HG03460 (cell line): ENCODE measurements around the gene CCNB2.

Experiments
- ATAC-seq: cut with Tn5 transposase; IDR thresholded peaks from one replicate; pipeline ENCODE4 v1.9.1; 2021; ENCODE audit not compliant: unreplicated experiment

CCNB2 gene

DNA sequence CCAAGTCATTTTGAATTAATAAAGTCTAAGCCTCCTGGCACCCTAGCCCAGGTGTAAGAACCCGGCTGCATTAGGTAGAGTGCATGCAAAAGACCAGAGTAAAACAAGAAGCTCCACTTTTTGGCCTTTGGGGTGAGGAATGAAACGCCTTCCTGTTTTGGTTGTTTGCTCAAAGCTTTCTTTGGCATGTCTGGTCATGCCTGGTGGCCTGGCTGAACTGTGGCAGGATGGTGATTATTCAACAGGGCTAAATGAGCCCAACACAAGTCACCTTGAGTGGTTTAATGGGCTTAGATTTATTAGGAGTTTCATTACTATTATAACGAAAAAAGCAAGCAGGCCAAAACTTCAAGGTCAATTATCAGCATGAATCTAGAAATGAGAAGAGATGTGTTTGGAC, 60.8 kb downstream of the CCNB2 start:
- no peak for ATAC-seq

DNA sequence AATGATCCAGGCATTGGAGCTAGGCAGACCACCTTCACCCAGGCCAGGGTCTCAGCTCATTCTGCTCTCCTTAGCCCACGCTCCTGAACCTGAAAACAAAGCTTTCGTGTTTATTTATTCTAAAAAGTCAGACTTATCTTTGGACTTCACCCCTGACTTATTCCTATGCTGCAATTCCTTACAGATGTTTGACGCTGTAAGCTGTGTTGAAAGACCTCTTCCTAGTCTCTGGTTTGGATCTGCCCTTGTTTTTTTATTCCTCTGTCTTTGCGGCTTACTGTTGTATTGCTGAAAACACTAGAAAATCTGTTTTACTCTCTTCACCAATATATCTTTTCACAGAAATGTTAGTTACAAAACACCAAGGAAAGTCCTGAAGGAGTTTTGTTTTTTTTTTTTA, 61.2 kb downstream of the CCNB2 start:
- no peak for ATAC-seq

DNA sequence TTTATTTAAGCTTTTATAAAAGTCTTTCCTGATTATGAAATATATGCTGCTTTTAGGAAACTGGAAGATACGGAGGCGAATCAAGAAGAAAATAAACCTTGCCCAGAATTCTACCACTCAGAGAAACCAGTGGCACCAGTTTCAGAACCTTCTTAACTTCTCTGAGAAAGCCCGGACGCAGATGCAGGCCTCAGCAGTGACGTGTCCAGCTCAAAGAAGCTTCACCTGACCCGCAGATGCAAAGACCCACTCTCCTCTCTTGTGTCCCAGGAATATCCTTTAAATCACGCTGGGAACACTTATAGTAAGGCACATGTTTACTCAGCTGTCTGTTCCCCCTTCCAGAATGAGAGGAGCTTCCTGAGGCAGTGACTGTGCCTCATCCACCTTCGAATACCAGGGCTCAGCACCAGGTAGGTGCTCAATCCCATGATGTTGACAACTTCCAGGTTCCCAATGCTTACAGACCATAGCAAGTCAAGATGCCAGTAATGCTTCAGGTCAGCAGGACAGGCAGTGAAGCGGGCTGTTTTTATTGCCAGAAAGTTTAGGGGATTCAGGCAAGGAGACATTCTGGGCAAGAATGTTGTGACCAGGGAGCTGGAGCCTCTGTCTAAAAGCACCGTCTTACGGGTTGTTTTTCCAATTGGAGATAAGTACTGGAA, 61.8 kb downstream of the CCNB2 start:
- ATAC-seq = no peak

DNA sequence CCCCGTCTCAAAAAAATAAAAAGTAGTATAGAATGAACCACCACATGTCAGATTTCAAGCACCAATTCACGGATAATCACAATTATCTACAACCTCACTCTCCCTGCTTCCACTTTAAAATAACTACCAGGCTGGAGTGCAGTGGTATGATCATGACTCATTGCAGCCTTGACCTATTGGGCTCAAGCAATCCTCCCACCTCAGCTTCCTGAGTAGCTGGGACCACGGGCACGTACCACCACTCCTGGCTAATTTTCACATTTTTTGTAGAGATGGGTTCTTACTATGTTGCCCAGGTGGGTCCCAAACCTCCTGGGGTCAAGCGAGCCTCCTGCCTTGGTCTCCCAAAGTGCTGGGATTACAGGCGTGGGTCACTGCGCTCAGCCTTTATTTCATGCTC, 63.6 kb downstream of the CCNB2 start:
- no peak for ATAC-seq

DNA sequence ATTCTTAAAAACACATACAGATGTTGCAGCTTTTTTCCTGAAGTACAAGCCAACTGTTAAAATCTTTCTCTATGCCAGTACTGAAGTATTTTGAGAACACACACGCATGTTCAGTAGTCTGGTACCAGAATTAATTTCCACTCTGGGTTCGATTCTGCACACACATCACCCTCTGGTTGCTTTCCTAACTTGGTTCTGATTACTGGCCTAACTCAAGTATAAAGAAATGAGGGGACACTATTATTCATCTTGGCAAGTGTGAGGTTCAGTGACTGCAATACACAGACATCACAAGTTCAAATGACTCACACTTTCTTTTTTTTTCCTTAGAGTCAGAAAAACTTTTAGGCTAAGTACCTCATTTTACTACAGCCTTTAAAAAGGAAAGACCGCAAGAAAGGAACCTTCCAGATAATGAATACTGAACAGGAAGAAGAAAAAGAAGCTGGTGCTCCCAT, 64.3 kb downstream of the CCNB2 start:
- no peak for ATAC-seq

DNA sequence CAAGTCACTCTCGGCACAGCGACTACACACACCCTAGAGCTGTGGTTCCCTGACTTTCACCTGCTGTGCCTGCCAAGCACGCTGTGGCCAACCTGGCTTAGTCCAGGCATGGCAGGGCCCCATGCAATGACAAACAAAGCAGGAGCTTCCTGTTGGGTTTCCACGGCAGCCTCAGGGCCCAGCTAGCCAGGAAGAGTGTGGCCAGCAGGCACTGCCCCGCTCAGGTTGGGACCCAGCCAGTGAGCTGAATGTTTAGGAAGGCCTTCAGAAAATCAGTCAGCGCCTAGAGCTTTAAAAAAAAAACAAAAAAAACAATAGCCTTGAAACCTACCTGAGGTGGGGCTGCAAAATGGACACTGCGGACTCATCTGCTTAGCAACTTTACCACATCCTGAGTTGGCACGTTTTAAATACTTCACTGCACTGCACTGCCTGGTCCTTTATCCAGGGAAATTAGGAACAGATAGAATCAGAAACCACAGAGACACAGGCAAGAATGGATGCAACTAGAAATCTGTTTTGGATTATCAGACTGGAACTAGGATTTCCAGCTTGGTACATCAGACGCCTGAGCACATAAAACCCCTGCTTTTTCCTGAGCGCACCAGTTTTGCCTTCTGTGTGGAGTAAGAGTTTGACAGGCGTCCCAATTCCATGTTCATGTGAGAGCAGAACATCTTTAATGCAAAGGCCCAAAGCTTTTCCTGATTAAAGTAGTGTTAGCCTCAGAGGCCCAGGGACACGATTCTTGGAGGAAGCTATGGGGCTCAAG, 65.5 kb downstream of the CCNB2 start:
- no peak for ATAC-seq

DNA sequence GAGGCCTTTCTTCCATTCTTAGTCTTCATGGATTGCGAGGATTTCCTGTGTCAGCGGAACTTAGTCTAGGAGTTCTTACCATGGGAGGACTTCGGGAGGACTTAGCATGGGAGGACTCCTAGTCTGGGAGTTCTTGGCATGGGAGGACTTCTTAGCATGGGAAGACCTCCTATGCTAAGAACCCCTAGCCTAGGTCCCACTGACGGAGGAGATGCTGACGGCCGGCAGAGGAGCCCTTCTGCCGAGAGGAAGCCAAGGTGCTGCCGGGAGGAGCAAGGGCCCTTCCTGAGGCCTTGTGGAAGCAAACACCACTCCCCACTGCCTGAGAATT, 66.1 kb downstream of the CCNB2 start:
- no peak for ATAC-seq

DNA sequence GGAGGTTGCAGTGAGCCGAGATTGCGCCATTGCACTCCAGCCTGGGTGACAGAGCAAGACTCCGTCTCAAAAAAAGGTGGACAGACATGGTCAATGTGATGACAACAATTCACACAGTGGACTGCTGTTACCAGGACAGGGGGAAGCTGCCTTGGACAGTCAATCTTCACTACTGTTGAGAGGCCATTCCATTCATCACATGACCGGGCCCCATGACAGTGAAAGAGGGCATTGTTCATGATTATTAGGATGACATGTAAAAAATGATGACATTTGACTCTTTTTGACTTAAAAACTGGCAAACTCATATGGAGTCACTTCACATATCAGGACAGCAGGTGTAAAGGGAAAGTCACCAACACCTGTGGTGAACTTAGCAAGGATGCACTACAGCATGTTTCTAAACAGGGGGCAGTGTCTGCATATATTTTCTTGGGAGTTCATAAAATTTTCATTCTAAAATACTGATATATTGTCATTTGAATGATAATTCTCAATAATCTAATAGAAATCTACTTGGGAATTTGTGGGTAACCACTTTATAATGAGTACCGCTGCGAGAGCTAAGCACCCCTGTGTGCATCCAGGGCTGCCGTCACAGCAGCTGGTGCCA, 67.4 kb downstream of the CCNB2 start:
- no peak for ATAC-seq

DNA sequence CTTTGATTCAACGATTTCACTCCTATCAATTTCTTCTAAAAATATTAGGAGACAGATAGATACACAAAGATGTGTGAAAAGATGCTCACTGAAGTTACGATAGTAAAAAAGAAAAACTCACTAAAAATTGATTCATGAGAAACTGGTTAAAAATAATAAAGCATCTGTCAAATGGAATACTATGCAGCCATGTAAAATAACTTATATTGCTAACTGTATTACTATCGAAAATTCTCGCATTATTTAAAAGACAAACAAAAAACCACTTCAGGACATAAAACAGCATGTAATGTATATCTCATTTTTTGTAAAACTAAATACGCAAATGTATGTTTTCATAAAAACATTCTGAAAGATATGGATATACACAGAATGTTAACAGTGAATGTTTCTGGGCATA, 68.2 kb downstream of the CCNB2 start:
- no peak for ATAC-seq

DNA sequence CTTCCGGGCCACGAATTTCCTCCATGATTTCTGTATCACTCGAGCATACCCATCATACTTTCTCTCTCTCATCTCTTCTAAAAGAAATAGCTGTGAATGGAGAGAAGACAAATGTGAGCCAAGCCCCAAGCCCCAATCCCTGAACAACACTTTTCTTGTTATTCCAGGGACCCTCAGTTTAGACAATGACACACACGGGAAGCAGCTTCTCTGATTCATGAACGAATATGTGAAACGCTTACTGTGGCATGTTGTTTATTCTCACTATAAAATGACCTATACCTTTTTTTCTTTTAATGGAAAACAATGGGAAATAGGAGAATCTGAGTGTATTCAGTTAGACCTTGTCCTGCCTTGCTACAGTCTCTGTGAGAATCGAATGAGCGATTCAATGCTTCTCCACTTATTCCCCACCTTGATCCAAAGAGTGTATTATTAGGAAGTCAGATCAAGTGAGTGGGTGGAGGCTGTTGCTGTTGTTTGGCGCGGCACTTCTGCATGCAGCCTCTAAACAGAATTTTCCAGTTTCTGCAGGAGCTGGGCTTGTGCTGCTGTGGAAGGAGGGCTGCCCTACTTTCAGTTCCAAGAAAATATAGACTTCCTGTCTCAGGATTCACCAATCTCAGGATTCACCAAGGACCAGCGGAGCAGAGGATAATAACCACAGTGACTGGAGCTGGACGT, 69.3 kb downstream of the CCNB2 start:
- ATAC-seq = no peak
